ENCODE data around the gene GBP4.

- TF ChIP-seq CTCF (IDR thresholded peaks at IDR 0.05) = no peak
- no peak for TF ChIP-seq POLR2A (IDR thresholded peaks at IDR 0.05)
Observed at GRCh38 chr1:89211035-89211634, 12.4 kb upstream of the GBP4 start.

All from right lobe of liver (tissue), 4 donors.